AG04450 (cell line): ENCODE results near the gene POU1F1. TPM values are rescaled to one million over a fixed set of nuclear protein-coding genes. Genes with fewer than 3 reads are reported as not detected.

ENCODE experiments used
- CTCF ChIA-PET: fragments of 300-600, 350-600 bp; formaldehyde crosslinking; extraction: SDS; loops from one replicate; lab custom pipeline; 2022; ENCODE audit warnings: antibody characterized with exemption, inconsistent platforms; lab: Charles Lee
- POLR2A ChIA-PET: fragments of 350-600 bp; formaldehyde crosslinking; extraction: SDS; loops from one replicate; lab custom pipeline; 2021; ENCODE audit warnings: antibody characterized with exemption, inconsistent platforms; lab: Yijun Ruan, JAX
- DNase-seq: peaks from one replicate; pipeline ENCODE4 v3.0.0-alpha.2; 2011; ENCODE audit warnings: low read depth, low spot score
- H3K27ac ChIP-seq: one replicate; pipeline ENCODE4 v1.5.1; 2012; ENCODE audit warnings: low read depth, low read length, control low read depth
- H3K27me3 ChIP-seq: one replicate; pipeline ENCODE4 v1.6.0; 2012; ENCODE audit warnings: low read length; ENCODE audit not compliant: control insufficient read depth, insufficient read depth
- H3K4me3 ChIP-seq: 2 replicates; pipeline ENCODE4 v1.5.1; 2011; ENCODE audit warnings: mild to moderate bottlenecking, low read depth, low read length, control low read depth
- H3K9me3 ChIP-seq: 2 replicates; pipeline ENCODE4 v1.5.1; 2012; ENCODE audit warnings: low read length; ENCODE audit not compliant: control insufficient read depth, insufficient read depth
- CTCF ChIP-seq: IDR thresholded peaks from 2 replicates; pipeline ENCODE4 v1.5.1; 2011; ENCODE audit warnings: low read depth, low read length, control low read depth, inconsistent platforms
- polyA plus RNA-seq: library from polyadenylated mRNA; depleted of rRNA; stranded (reverse); fragments of >200 nt; gene quantifications from 2 replicates; pipeline ENCODE4 v1.2.3, GENCODE V29; 2011

POU1F1 gene
- polyA plus RNA-seq, 1 experiment, result not detected

- ChIA-PET POLR2A (no interaction called here), CTCF (interaction anchor here (0.7 to 1.2 kb wide), 2 partner anchors 12 to 13 kb away, joined by 4 to 8 read pairs; no protein-coding TSS in a partner anchor)
- H3K4me3 ChIP-seq, result no peak overlapping the region
- no peaks in the 10 kb centered on the region for H3K27me3 ChIP-seq
- no peak for TF ChIP-seq CTCF
- DNase-seq, result no peak
- no peaks in the 10 kb centered on the region for H3K9me3 ChIP-seq
- H3K27ac ChIP-seq, result no peak overlapping the region
Measured at GRCh38 chr3:87247430-87247773, 29.0 kb downstream of the POU1F1 start.

- no peak overlapping the region for H3K27ac ChIP-seq
- CTCF ChIA-PET, result interaction anchor here (0.7 to 1.2 kb wide), 2 partner anchors 13 to 14 kb away, joined by 4 to 8 read pairs; no protein-coding TSS in a partner anchor
Measured at GRCh38 chr3:87246662-87247429, 29.5 kb downstream of the POU1F1 start.

GRCh38 chr3:87236093-87236492 lies 40.3 kb downstream of the POU1F1 start:
- no peak for DNase-seq
- H3K9me3 ChIP-seq, result no peaks in the 10 kb centered on the region
- H3K27ac ChIP-seq, result no peak overlapping the region
- ChIA-PET CTCF (interaction anchor here (1.2 kb wide), 1 partner anchor 24 kb away, joined by 4 read pairs; no protein-coding TSS in a partner anchor), POLR2A (no interaction called here)
- H3K4me3 ChIP-seq, result no peak overlapping the region
- no peaks in the 10 kb centered on the region for H3K27me3 ChIP-seq
- TF ChIP-seq CTCF, result no peak

More at GRCh38 chr3:87246662-87247429, 29.5 kb downstream of the POU1F1 start:
- no peaks in the 10 kb centered on the region for H3K9me3 ChIP-seq
- H3K4me3 ChIP-seq, result no peak overlapping the region
- TF ChIP-seq CTCF, result no peak
- no peaks in the 10 kb centered on the region for H3K27me3 ChIP-seq
- no peak for DNase-seq
- POLR2A ChIA-PET, result no interaction called here

- ChIA-PET POLR2A (no interaction called here), CTCF (interaction anchor here (1.4 to 2.8 kb wide), 2 partner anchors 9 to 26 kb away, joined by 3 to 17 read pairs; no protein-coding TSS in a partner anchor)
- no peak for DNase-seq
- Histone ChIP-seq H3K9me3 (no peaks in the 10 kb centered on the region), H3K4me3 (no peak overlapping the region), H3K27ac (no peak overlapping the region), H3K27me3 (no peaks in the 10 kb centered on the region)
- TF ChIP-seq CTCF, result no peak
Measured at GRCh38 chr3:87233805-87234204, 42.6 kb downstream of the POU1F1 start.

GRCh38 chr3:87229113-87229512 lies 47.3 kb downstream of the POU1F1 start:
- Histone ChIP-seq H3K27me3 (no peaks in the 10 kb centered on the region), H3K27ac (no peak overlapping the region), H3K4me3 (no peak overlapping the region), H3K9me3 (peaks cover 2% of the 10 kb centered on the region; the same call in 1 of the 2 replicates)
- CTCF ChIA-PET, result interaction anchor here (1.3 kb wide), 1 partner anchor 31 kb away, joined by 4 read pairs; no protein-coding TSS in a partner anchor
- POLR2A ChIA-PET, result no interaction called here
- TF ChIP-seq CTCF, result no peak
- DNase-seq, result no peak
